HG02588 (cell line): Measurements from ENCODE around the gene CDK6.
A peak's percentile ranks its signal among the peaks of the same experiment; 100 is the strongest.

Experiments
- ATAC-seq: cut with Tn5 transposase; IDR thresholded peaks from one replicate; pipeline ENCODE4 v1.9.1; 2021; ENCODE audit warnings: mild to moderate bottlenecking, moderate library complexity; ENCODE audit not compliant: unreplicated experiment

CDK6 gene

GRCh38 chr7:92714767-92715166 lies 121.6 kb downstream of the CDK6 start:
- no peak for ATAC-seq

DNA sequence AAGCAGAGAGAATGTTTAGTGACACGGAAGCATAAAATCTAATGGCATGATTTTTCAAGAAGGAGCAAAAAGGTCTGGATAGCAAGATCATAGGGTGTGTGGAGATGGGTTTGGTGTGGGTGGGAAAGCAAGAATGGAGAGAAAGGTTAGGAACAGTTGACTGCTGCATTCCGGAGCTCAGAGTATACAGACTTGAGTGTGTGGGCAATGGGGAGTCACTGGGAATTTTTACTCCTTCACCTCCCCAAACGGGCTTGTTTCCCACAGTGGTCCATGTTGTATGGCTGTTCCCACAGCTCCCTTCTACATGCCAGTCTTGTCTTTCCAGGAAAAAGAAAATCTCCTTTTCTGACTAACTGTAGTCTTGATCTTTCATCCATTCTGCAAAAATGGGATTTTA lies 122.1 kb downstream of the CDK6 start:
- ATAC-seq, result no peak

- ATAC-seq, result no peak
Measured at GRCh38 chr7:92709912-92710311, 126.5 kb downstream of the CDK6 start.

GRCh38 chr7:92709150-92709549 lies 127.2 kb downstream of the CDK6 start:
- no peak for ATAC-seq

DNA sequence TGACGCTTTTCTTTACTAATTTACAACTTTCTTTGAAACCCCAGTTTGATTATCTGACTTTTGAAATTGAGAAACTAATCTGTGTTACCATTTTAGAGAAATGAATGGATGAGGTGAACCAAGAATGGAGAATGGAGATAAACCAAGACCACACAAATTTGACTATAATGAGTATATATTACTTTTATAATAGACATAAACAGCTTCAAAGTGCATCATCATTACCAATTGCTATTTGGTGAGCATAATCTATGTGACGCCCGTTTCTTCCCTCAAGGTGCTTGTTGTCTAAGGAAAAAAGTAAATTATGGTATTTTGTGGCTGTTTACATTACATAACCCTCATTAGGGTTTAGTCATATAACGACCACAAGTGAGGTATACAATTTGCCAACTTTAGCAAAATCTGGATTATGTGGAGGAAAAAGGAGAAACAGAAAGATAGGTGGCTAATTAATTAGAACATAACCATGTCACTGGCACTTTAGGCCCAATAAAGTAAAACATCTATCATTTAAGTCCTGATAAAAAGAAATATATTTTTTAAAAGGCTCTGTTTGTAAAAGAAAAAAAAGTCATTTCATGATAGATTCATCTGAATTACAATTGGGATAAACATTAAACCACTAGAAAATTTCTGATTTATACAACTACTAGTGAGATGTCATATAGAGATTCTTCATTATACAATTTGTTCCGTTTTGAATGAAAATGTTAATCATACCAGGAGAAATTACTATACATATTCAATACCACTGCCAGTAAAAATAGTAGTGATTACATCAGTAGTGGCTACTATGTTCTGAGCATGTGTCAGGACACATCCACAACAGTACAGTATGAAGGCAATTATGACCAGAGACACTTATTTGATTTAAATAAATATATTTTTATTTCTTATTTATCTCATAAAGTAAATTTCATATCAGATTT lies 128.0 kb downstream of the CDK6 start:
- ATAC-seq, result no peak

DNA sequence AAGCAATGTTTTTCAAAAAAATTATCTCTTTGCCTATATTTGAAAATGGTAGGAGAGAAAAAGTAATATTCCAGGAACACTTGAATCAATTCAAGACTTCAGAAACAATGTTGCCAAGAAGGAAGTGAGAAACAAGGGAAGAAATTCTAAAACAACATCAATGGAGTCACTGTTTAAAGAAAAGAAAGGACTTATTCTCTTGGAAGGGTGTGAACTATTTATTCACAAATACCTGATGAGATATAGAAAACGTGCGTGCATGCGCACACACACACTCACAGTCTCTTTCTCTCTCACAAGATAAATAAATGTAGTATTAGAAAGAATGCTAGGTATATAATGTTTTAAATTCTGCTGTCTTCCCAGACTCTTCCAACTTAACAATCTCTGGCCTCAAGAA lies 128.9 kb downstream of the CDK6 start:
- ATAC-seq, result no peak

GRCh38 chr7:92706563-92706962 lies 129.8 kb downstream of the CDK6 start:
- ATAC-seq, result no peak

DNA sequence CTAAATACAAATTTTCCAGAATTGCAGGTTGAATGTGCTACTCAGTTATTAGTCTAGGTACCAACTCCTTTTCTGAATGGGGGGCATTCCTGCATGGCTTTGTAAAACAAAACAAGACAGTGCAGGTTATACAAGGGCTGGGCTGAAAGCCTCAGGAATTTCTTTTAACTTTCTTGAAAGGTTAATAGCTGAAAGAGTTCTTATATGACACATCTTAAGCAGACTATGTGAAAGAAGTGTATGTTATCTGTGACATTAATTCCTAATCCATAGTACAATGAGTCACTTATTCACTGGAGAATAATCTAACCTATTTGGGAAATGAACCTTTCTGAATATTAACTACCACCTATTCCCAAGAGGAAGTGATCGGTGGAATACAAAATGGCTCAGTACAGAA lies 130.5 kb downstream of the CDK6 start:
- ATAC-seq, result no peak

DNA sequence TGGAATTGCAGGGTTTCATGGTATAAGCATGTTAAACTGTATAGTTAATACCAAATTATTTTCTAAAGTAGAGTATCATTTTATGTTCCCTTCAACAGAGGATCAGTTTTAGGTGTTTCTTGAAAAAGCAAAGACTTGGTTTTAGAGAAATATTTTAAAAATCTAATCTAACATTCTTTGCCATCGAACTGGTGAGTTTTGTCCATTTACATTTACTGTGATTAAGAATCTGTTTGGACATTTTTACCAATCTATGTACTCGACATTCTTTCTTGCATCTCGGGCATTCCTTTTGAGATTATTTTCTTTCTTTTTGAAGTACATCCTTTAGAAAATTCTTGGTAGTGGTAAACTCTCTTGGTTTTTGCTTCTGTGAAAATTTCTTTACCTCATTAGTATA lies 131.5 kb downstream of the CDK6 start:
- no peak for ATAC-seq

GRCh38 chr7:92702535-92702934 lies 133.8 kb downstream of the CDK6 start:
- no peak for ATAC-seq

- ATAC-seq, result no peak
Measured at GRCh38 chr7:92699966-92700514, 136.3 kb downstream of the CDK6 start.

DNA sequence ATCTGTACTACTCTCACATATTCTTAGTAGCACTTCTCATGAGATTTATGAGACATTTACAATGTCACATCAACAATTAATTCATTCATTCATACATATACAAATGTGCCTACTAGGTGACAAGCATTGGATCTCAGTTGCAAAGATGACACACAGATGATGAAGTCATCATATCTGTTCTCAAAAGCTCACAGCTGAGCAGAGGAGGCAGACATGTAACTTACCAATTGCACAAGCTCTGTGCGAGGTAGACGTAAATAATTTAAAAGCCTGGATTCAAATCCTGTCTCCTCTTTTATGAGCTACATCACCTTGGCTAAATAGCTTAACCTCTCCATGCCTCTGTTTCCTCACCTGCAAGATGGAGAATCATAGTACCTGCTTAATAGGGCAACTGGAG lies 136.8 kb downstream of the CDK6 start:
- ATAC-seq, result no peak

GRCh38 chr7:92698237-92698841 lies 138.0 kb downstream of the CDK6 start:
- ATAC-seq, result no peak

DNA sequence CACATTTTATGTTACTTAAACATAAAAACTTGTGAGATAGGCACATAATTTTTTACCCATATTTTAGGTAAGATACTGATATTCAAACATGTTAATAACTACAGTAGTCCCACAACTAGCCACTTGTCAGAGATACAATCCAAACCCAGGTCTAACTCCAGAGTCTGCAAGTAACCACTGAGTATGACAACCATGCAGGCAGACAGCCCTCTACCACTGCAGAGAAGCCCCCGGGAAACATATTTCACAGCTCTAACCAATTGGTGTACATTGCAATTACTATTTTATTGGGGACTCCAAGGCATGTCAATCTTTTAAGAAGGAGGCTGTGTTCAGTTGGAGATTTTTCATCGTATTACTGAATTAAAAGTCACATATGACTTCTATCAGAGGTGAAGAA lies 139.0 kb downstream of the CDK6 start:
- no peak for ATAC-seq

DNA sequence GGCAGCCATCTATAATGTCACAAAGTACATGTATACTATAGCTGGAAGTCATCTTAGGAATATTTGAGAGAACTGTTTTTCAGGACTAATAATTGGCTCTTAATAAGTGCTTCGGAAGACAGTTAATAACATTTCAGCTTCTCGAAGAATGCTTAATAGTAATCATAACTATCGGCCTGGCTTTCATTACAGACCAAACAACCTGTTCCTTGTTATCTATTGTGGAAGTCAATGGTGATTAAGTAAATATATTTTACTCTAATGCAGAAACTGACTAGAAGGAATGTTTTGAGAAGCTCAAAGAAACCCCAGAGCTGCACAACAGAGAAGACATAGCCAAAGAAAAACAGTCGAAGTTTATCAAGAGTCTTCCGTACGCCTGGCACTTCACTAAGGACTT lies 139.4 kb downstream of the CDK6 start:
- no peak for ATAC-seq

- ATAC-seq, result no peak
Measured at GRCh38 chr7:92696584-92696983, 139.8 kb downstream of the CDK6 start.

DNA sequence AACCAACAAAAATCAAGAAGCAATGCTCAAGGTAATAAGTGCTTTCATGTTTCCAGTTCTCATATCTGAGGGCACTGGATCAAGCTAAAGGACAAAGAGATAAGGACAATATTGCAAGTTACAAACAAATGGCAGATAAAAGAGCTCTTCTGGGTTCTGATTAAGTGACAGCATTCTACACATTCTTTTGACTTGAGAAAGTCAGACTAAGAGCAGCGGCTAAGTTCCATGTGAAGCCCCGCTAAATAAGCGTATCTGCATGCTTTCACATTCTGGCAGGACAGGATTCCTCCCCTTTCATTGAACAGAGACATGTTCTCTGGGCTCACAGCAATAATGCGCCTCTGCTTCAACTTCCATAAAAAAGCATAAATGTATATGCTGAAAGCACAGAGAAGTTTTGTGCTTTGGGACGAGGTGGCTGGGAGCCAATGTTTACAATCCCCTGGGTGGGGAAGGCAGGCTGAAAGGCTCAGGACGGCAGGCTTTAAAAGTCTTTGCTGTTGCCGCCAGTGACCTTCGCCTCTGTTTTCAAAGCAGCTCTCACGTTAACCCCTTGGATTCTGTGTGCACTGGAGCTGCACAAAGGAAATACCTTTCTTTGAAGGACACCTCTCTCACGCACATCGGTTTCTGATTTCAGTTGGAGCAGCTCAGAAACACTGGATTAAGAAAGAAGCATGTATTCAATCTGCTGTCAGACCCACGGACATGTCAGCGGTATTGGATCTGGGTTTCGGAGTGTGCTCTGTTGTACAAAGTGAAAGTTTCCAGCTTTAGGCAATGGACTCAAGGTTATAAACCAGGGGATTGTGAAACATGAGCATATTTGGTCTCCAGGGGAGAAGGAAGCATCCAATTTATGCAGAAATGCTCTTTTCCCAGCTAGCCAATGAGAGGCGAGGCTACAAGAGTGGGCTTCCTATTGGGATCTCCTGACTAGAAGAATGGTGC lies 140.8 kb downstream of the CDK6 start:
- ATAC-seq, result no peak

GRCh38 chr7:92694211-92694610 lies 142.2 kb downstream of the CDK6 start:
- no peak for ATAC-seq

GRCh38 chr7:92693519-92693918 lies 142.9 kb downstream of the CDK6 start:
- ATAC-seq, result no peak

- ATAC-seq, result peak; percentile 87
Measured at GRCh38 chr7:92691578-92691977, 144.8 kb downstream of the CDK6 start.
